Lung (tissue), 12 donors: Measurements from ENCODE around the gene EMC1. TPM values are rescaled to one million over a fixed set of nuclear protein-coding genes. Genes with fewer than 3 reads are reported as not detected.

Experiments
- ATAC-seq: fragments of 200-7000 bp; cut with Tn5 transposase; one replicate; pipeline ENCODE4 v1.9.1; 2020; ENCODE audit warnings: moderate number of reproducible peaks; ENCODE audit not compliant: insufficient read depth, low FRiP score
- DNase-seq, 3 donors: peaks; one replicate each; pipeline ENCODE4 v3.0.0-alpha.2; 2013 to 2017
- H3K27ac ChIP-seq, 2 donors: one replicate each; pipeline ENCODE4 v1.5.1; 2013; ENCODE audit warnings: mild to moderate bottlenecking in 2 of 2, moderate library complexity in 2 of 2, control low read depth in 1 of 2, inconsistent platforms in 1 of 2, low read depth in 1 of 2, low read length in 1 of 2
- H3K27me3 ChIP-seq, 3 donors: one replicate each; pipeline ENCODE4 v1.5.1; 2013; ENCODE audit warnings: low read length in 2 of 3; ENCODE audit not compliant: control insufficient read depth in 3 of 3, insufficient read depth in 3 of 3
- H3K36me3 ChIP-seq, 4 donors: one replicate each; pipeline ENCODE4 v1.5.1; 2013; ENCODE audit warnings: low read length in 4 of 4, mild to moderate bottlenecking in 1 of 4, moderate library complexity in 1 of 4; ENCODE audit not compliant: control insufficient read depth in 4 of 4, insufficient read depth in 4 of 4
- H3K4me1 ChIP-seq, 5 donors: one replicate each; pipeline ENCODE4 v1.5.1; 2013; ENCODE audit warnings: low read length in 5 of 5, mild to moderate bottlenecking in 2 of 5, moderate library complexity in 1 of 5; ENCODE audit not compliant: control insufficient read depth in 5 of 5, insufficient read depth in 5 of 5
- H3K4me3 ChIP-seq: one replicate; pipeline ENCODE4 v1.5.1; 2013; ENCODE audit warnings: mild to moderate bottlenecking, control low read depth, moderate library complexity
- H3K9ac ChIP-seq, 2 donors: one replicate each; pipeline ENCODE4 v1.5.1; 2013; ENCODE audit warnings: low read length in 2 of 2, control low read depth in 1 of 2; ENCODE audit not compliant: insufficient read depth in 1 of 2
- H3K9me3 ChIP-seq, 4 donors: one replicate each; pipeline ENCODE4 v1.5.1; 2013; ENCODE audit warnings: low read length in 3 of 4, mild to moderate bottlenecking in 1 of 4, moderate library complexity in 1 of 4; ENCODE audit not compliant: control insufficient read depth in 4 of 4, insufficient read depth in 3 of 4
- CTCF ChIP-seq: IDR thresholded peaks from 2 replicates; pipeline ENCODE4 v1.5.1; 2012; ENCODE audit warnings: mild to moderate bottlenecking; ENCODE audit errors: control extremely low read depth, extremely low read depth
- WGBS, 2 donors: extraction: QIAGEN DNeasy Blood & Tissue Kit; methylation state at CpG; one replicate each; pipeline ENCODE4 v1.1.7; 2013; 5-methylcytosine and 5-hydroxymethylcytosine counted together
- polyA plus RNA-seq, 2 donors: library from polyadenylated mRNA; stranded (reverse); fragments of 200-250 nt; gene quantifications; one replicate each; pipeline ENCODE4 v1.2.1, GENCODE V29; 2013
- total RNA-seq, 2 donors: library from RNA; depleted of rRNA in 1 of 2; stranded (reverse); fragments of >200 nt in 1 of 2; gene quantifications; one replicate each; pipeline ENCODE4 v1.2.1, GENCODE V29; 2014 to 2021
- donor health status: control.
- donor health status: control.
- donor health status: Bipolar disorder and iron deficiency.
- donor health status: healthy.
- donor health status: DM: yes; HTN: yes; CAD: no.

Gene EMC1
- total and polyA plus RNA-seq, 4 donors = 12.1 to 52.7 (median 36.5) TPM

- H3K27ac ChIP-seq = no peak overlapping the region
- H3K36me3 ChIP-seq = peaks cover 21 to 36% (median 33%) of the 10 kb centered on the region in 4 donors
- peak in 2 of 3 donors; percentile 56 to 64 for DNase-seq
- H3K9me3 ChIP-seq = no peaks in the 10 kb centered on the region
- no peak for TF ChIP-seq CTCF
- peaks cover 0 to 19% (median 8%) of the 10 kb centered on the region in 5 donors for H3K4me1 ChIP-seq
- no peak overlapping the region for H3K4me3 ChIP-seq
- ATAC-seq = no peak
- H3K27me3 ChIP-seq = no peaks in the 10 kb centered on the region
- no peak overlapping the region for H3K9ac ChIP-seq
- 93 to 95% methylated on average over 4 of the region's 4 CpGs for WGBS, 2 donors
Observed at GRCh38 chr1:19199329-19199968, 51.9 kb downstream of the EMC1 start.

GRCh38 chr1:19198820-19199219 lies 52.5 kb downstream of the EMC1 start:
- Histone ChIP-seq H3K27me3 (no peaks in the 10 kb centered on the region), H3K27ac (no peak overlapping the region), H3K4me3 (no peak overlapping the region), H3K9ac (no peak overlapping the region), H3K4me1 (peaks cover 0 to 19% (median 8%) of the 10 kb centered on the region in 5 donors), H3K9me3 (no peaks in the 10 kb centered on the region), H3K36me3 (peaks cover 23 to 40% (median 35%) of the 10 kb centered on the region in 4 donors)
- DNase-seq (peak in 2 of 3 donors; percentile 17 to 31), ATAC-seq (no peak)
- WGBS, 2 donors = 87 to 93% methylated on average over 4 of the region's 4 CpGs
- no peak for TF ChIP-seq CTCF

GRCh38 chr1:19197845-19198244 lies 53.5 kb downstream of the EMC1 start:
- no peak overlapping the region for H3K4me3 ChIP-seq
- peaks cover 33 to 50% (median 42%) of the 10 kb centered on the region in 4 donors for H3K36me3 ChIP-seq
- H3K27me3 ChIP-seq = no peaks in the 10 kb centered on the region
- peaks cover 0 to 19% (median 6%) of the 10 kb centered on the region in 5 donors for H3K4me1 ChIP-seq
- DNase-seq (no peak), ATAC-seq (no peak)
- 84 to 85% methylated on average over 2 of the region's 2 CpGs for WGBS, 2 donors
- no peak overlapping the region for H3K9ac ChIP-seq
- H3K9me3 ChIP-seq = no peaks in the 10 kb centered on the region
- H3K27ac ChIP-seq = peak overlapping the region in 1 of 2 donors; percentile 29
- TF ChIP-seq CTCF = no peak
